22Rv1 (cell line): ENCODE measurements around the gene C1QBP.

Experiments
- CTCF ChIP-seq: fragments of 450-650 bp; IDR thresholded peaks from 2 replicates; pipeline ENCODE4 v1.5.1; 2017; ENCODE audit warnings: mild to moderate bottlenecking
- ZFX ChIP-seq: fragments of 450-650 bp; IDR thresholded peaks from 2 replicates; pipeline ENCODE4 v1.6.1; 2017; ENCODE audit warnings: antibody characterized with exemption, borderline replicate concordance

GRCh38 chr17:5422505-5422904 is 16.4 kb downstream of the C1QBP start:
- TF ChIP-seq CTCF (no peak), ZFX (no peak)
